T-cell (primary cell): Measurements from ENCODE around the gene OSBPL10. TPM values are rescaled to one million over a fixed set of nuclear protein-coding genes. Genes with fewer than 3 reads are reported as not detected.
"Not testable (repeated sequence)": the region's sequence is repeated elsewhere in the genome, so short reads cannot be mapped to it uniquely, and the experiment has no call there.

ENCODE experiments used
- ATAC-seq, 4 experiments: fragments of 200-7000 bp in 3 of 4; fragments of 150-1000 bp in 1 of 4; cut with Tn5 transposase; replicated peaks in 1 of 4; 1 replicate in 3 of 4; 2 replicates in 1 of 4; pipeline ENCODE4 v1.10.0; 2021; ENCODE audit warnings: moderate library complexity in 3 of 4, mild to moderate bottlenecking in 2 of 4, moderate number of reproducible peaks in 1 of 4
- CTCF ChIA-PET, 2 donors: fragments of 300-600 bp; sonication (Branson Sonifier 250); formaldehyde crosslinking; loops; one replicate each; lab custom pipeline; 2022; ENCODE audit warnings: antibody characterized with exemption in 2 of 2; lab: Charles Lee
- POLR2A ChIA-PET, 2 donors: fragments of 300-600 bp; sonication (Branson Sonifier 250); formaldehyde crosslinking; loops; one replicate each; lab custom pipeline; 2022; ENCODE audit warnings: antibody characterized with exemption in 2 of 2; lab: Charles Lee
- DNase-seq, 35 experiments: peaks; one replicate each; pipeline versions ENCODE4 v3.0.0 to v3.0.0-alpha.2; 2013 to 2023
- H3K27ac ChIP-seq: one replicate; pipeline ENCODE4 v1.5.1; 2013; ENCODE audit warnings: low read length
- H3K27me3 ChIP-seq, 2 experiments: replicated peaks in 1 of 2; 1 replicate in 1 of 2; 2 replicates in 1 of 2; pipeline versions ENCODE4 v1.6.1 to v1.7.0; 2013; ENCODE audit warnings: low read length in 1 of 2, mixed read lengths in 1 of 2; ENCODE audit not compliant: control insufficient read depth in 2 of 2, insufficient read depth in 2 of 2; ENCODE audit errors: extremely low read depth in 1 of 2
- H3K36me3 ChIP-seq, 2 donors: 1 replicate in 1 of 2; 2 replicates in 1 of 2; pipeline versions ENCODE4 v1.6.1 to v1.7.0; 2013; ENCODE audit warnings: low read length in 1 of 2; ENCODE audit not compliant: control insufficient read depth in 2 of 2, insufficient read depth in 1 of 2; ENCODE audit errors: extremely low read depth in 1 of 2
- H3K4me1 ChIP-seq, 2 experiments: 1 replicate in 1 of 2; 2 replicates in 1 of 2; pipeline versions ENCODE4 v1.6.1 to v1.7.0; 2013; ENCODE audit warnings: low read length in 2 of 2, mixed read lengths in 1 of 2; ENCODE audit not compliant: insufficient read depth in 2 of 2, control insufficient read depth in 1 of 2; ENCODE audit errors: extremely low read depth in 1 of 2
- H3K4me3 ChIP-seq, 2 donors: 1 replicate in 1 of 2; 2 replicates in 1 of 2; pipeline versions ENCODE4 v1.5.1 to v1.7.0; 2013; ENCODE audit warnings: mild to moderate bottlenecking in 2 of 2, low read length in 1 of 2, moderate library complexity in 1 of 2; ENCODE audit not compliant: control insufficient read depth in 1 of 2; ENCODE audit errors: extremely low read depth in 1 of 2
- H3K9me3 ChIP-seq: 2 replicates; pipeline ENCODE4 v1.7.0; 2013
- H3K27ac Mint-ChIP-seq, 2 donors: one replicate each; pipeline ENCODE4 v1.8.0; 2020 to 2021; ENCODE audit warnings: mild to moderate bottlenecking in 2 of 2, mixed read lengths in 2 of 2
- H3K27me3 Mint-ChIP-seq, 2 donors: one replicate each; pipeline ENCODE4 v1.8.0; 2021 to 2022; ENCODE audit warnings: mixed read lengths in 2 of 2
- H3K36me3 Mint-ChIP-seq: one replicate; pipeline ENCODE4 v1.8.0; 2021; ENCODE audit warnings: mixed read lengths
- H3K4me1 Mint-ChIP-seq, 3 donors: one replicate each; pipeline ENCODE4 v1.8.0; 2020 to 2022; ENCODE audit warnings: mixed read lengths in 3 of 3, mild to moderate bottlenecking in 1 of 3
- H3K4me3 Mint-ChIP-seq, 3 donors: one replicate each; pipeline ENCODE4 v1.8.0; 2020 to 2022; ENCODE audit warnings: mild to moderate bottlenecking in 3 of 3, mixed read lengths in 3 of 3, moderate library complexity in 3 of 3
- H3K9me3 Mint-ChIP-seq, 3 donors: one replicate each; pipeline ENCODE4 v1.8.0; 2020 to 2022; ENCODE audit warnings: mixed read lengths in 3 of 3
- WGBS: methylation state at CpG from one replicate; pipeline ENCODE4 v1.1.5; 2013; ENCODE audit warnings: missing lambda C conversion rate; ENCODE audit not compliant: insufficient coverage; 5-methylcytosine and 5-hydroxymethylcytosine counted together
- total RNA-seq, 35 experiments: library from RNA in 6 of 35; stranded (reverse) in 6 of 35; fragments of 120-200 nt in 1 of 35; gene quantifications; one replicate each; pipeline versions ENCODE4 v1.2.1 to v1.2.4 and lab custom pipeline; 2013 to 2026

The OSBPL10 gene
- total RNA-seq, 5 donors from 2014 or later (not counting 1 experiment from before 2014, with no cell fraction given) = 0.77 to 10.4 (median 2.1) TPM

GRCh38 chr3:31876331-31876730 lies 104.7 kb downstream of the OSBPL10 start:
- peaks cover 0 to 3% (median 0%) of the 10 kb centered on the region in 3 donors for H3K9me3 Mint-ChIP-seq
- DNase-seq (no peak), ATAC-seq (no peak)
- no peaks in the 10 kb centered on the region for H3K36me3 Mint-ChIP-seq
- H3K36me3 ChIP-seq = no peaks in the 10 kb centered on the region
- peaks cover 0 to 3% of the 10 kb centered on the region in 2 donors for H3K27me3 Mint-ChIP-seq
- no peak overlapping the region for H3K4me3 ChIP-seq
- no peaks in the 10 kb centered on the region for H3K9me3 ChIP-seq
- no peak overlapping the region for H3K27ac Mint-ChIP-seq
- no peaks in the 10 kb centered on the region for H3K27me3 ChIP-seq
- no peaks in the 10 kb centered on the region for H3K4me1 Mint-ChIP-seq
- no peak overlapping the region for H3K27ac ChIP-seq
- POLR2A ChIA-PET = no interaction called here
- H3K4me1 ChIP-seq = no peaks in the 10 kb centered on the region
- CTCF ChIA-PET = no interaction called here
- WGBS = 92% methylated on average over 2 of the region's 7 CpGs
- H3K4me3 Mint-ChIP-seq = no peak overlapping the region

GRCh38 chr3:31875437-31875836 lies 105.6 kb downstream of the OSBPL10 start:
- 100% methylated on average over 1 of the region's 2 CpGs for WGBS
- ChIA-PET CTCF (no interaction called here), POLR2A (interaction anchor here in 1 of 2 donors (0.6 kb wide), 1 partner anchor 1228 kb away, joined by 3 read pairs; no protein-coding TSS in a partner anchor)
- Histone ChIP-seq H3K9me3 (no peaks in the 10 kb centered on the region), H3K4me3 (no peak overlapping the region), H3K27me3 (no peaks in the 10 kb centered on the region), H3K27ac (no peak overlapping the region), H3K36me3 (no peaks in the 10 kb centered on the region), H3K4me1 (no peaks in the 10 kb centered on the region)
- H3K4me3 Mint-ChIP-seq = no peak overlapping the region
- H3K27ac Mint-ChIP-seq = no peak overlapping the region
- no peaks in the 10 kb centered on the region for H3K9me3 Mint-ChIP-seq
- no peaks in the 10 kb centered on the region for H3K36me3 Mint-ChIP-seq
- DNase-seq (no peak), ATAC-seq (no peak)
- H3K27me3 Mint-ChIP-seq = no peaks in the 10 kb centered on the region
- H3K4me1 Mint-ChIP-seq = no peaks in the 10 kb centered on the region

- Mint-ChIP-seq H3K4me3 (no peak overlapping the region), H3K27ac (no peak overlapping the region), H3K36me3 (no peaks in the 10 kb centered on the region), H3K27me3 (no peaks in the 10 kb centered on the region), H3K9me3 (no peaks in the 10 kb centered on the region), H3K4me1 (no peaks in the 10 kb centered on the region)
- no peaks in the 10 kb centered on the region for H3K9me3 ChIP-seq
- ATAC-seq (no peak), DNase-seq (no peak)
- ChIA-PET CTCF (no interaction called here), POLR2A (no interaction called here)
- H3K4me1 ChIP-seq = no peaks in the 10 kb centered on the region
- no peak overlapping the region for H3K27ac ChIP-seq
- H3K27me3 ChIP-seq = no peaks in the 10 kb centered on the region
- WGBS = no CpG with 5 or more reads among the region's 5 CpGs
- no peak overlapping the region for H3K4me3 ChIP-seq
- H3K36me3 ChIP-seq = no peaks in the 10 kb centered on the region
These were observed 107.7 kb downstream of the OSBPL10 start for GRCh38 chr3:31873254-31873820.

- no peaks in the 10 kb centered on the region for H3K4me1 ChIP-seq
- ChIA-PET POLR2A (no interaction called here), CTCF (interaction anchor here in 1 of 2 donors (0.6 kb wide), 1 partner anchor 456 kb away, joined by 3 read pairs; no protein-coding TSS in a partner anchor)
- no peak overlapping the region for H3K4me3 ChIP-seq
- Mint-ChIP-seq H3K36me3 (no peaks in the 10 kb centered on the region), H3K27me3 (no peaks in the 10 kb centered on the region), H3K4me1 (no peaks in the 10 kb centered on the region), H3K4me3 (no peak overlapping the region), H3K27ac (no peak overlapping the region), H3K9me3 (no peaks in the 10 kb centered on the region)
- H3K27me3 ChIP-seq = no peaks in the 10 kb centered on the region
- H3K9me3 ChIP-seq = no peaks in the 10 kb centered on the region
- no peak for DNase-seq
- no peaks in the 10 kb centered on the region for H3K36me3 ChIP-seq
- no peak for ATAC-seq
- no peak overlapping the region for H3K27ac ChIP-seq
- WGBS = no CpG with 5 or more reads among the region's 5 CpGs
These were observed 109.0 kb downstream of the OSBPL10 start for GRCh38 chr3:31871939-31872507.

GRCh38 chr3:31870111-31870510 lies 111.0 kb downstream of the OSBPL10 start:
- CTCF ChIA-PET, H3K27ac Mint-ChIP-seq, H3K27me3 Mint-ChIP-seq, H3K36me3 ChIP-seq, H3K9me3 Mint-ChIP-seq, H3K9me3 ChIP-seq, H3K27me3 ChIP-seq, H3K4me1 ChIP-seq, H3K36me3 Mint-ChIP-seq, POLR2A ChIA-PET, ATAC-seq, H3K27ac ChIP-seq, H3K4me3 ChIP-seq, H3K4me3 Mint-ChIP-seq, H3K4me1 Mint-ChIP-seq, DNase-seq: not testable (repeated sequence)
- WGBS = 95% methylated on average over 15 of the region's 28 CpGs

- DNase-seq = no peak
- WGBS = no CpG with 5 or more reads among the region's 5 CpGs
These were observed 112.8 kb downstream of the OSBPL10 start for GRCh38 chr3:31868236-31868635.

More at GRCh38 chr3:31868236-31868635, 112.8 kb downstream of the OSBPL10 start:
- Histone ChIP-seq H3K9me3 (no peaks in the 10 kb centered on the region), H3K36me3 (no peaks in the 10 kb centered on the region), H3K4me1 (no peaks in the 10 kb centered on the region), H3K27ac (no peak overlapping the region), H3K27me3 (no peaks in the 10 kb centered on the region), H3K4me3 (no peak overlapping the region)
- CTCF ChIA-PET = no interaction called here
- ATAC-seq = no peak
- H3K4me1 Mint-ChIP-seq = no peaks in the 10 kb centered on the region
- POLR2A ChIA-PET = no interaction called here
- no peaks in the 10 kb centered on the region for H3K27me3 Mint-ChIP-seq
- no peak overlapping the region for H3K4me3 Mint-ChIP-seq
- no peak overlapping the region for H3K27ac Mint-ChIP-seq
- H3K9me3 Mint-ChIP-seq = no peaks in the 10 kb centered on the region
- H3K36me3 Mint-ChIP-seq = no peaks in the 10 kb centered on the region
